Measurements from ENCODE around the gene PFN1. TPM values are rescaled to one million over a fixed set of nuclear protein-coding genes. Genes with fewer than 3 reads are reported as not detected.
"Not testable (repeated sequence)": the region's sequence is repeated elsewhere in the genome, so short reads cannot be mapped to it uniquely, and the experiment has no call there.

PFN1 gene
- total RNA-seq, 2 donors from 2014 or later: 806 to 1,230 TPM

GRCh38 chr17:4928881-4929280 is 19.4 kb downstream of the PFN1 start:
- Histone ChIP-seq H3K9me3 (no peaks in the 10 kb centered on the region), H3K27me3 (replicated peaks; ENCODE audit: insufficient read depth) (no peaks in the 10 kb centered on the region), H3K4me3 (no peak overlapping the region), H3K4me1 (ENCODE audit: control insufficient read depth in 1 of 2, low read depth in 2 of 2) (peaks cover 0 to 1% of the 10 kb centered on the region in 2 donors), H3K27ac (no peak overlapping the region), H3K36me3 (no peaks in the 10 kb centered on the region)
- TF ChIP-seq CTCF (IDR thresholded peaks at IDR 0.05): no peak
- DNase-seq (ENCODE audit: low spot score) (no peak), ATAC-seq (ENCODE audit: insufficient number of reproducible peaks, low FRiP score, low read depth) (no peak)

- not testable (repeated sequence) for H3K4me1 ChIP-seq (ENCODE audit: control insufficient read depth in 1 of 2, low read depth in 2 of 2); H3K27me3 ChIP-seq (replicated peaks; ENCODE audit: insufficient read depth); ATAC-seq (ENCODE audit: insufficient number of reproducible peaks, low FRiP score, low read depth); H3K27ac ChIP-seq; DNase-seq (ENCODE audit: low spot score); H3K36me3 ChIP-seq; H3K4me3 ChIP-seq; H3K9me3 ChIP-seq
Observed at GRCh38 chr17:4926577-4927335, 21.6 kb downstream of the PFN1 start.

- no peak for TF ChIP-seq CTCF (IDR thresholded peaks at IDR 0.05)
- Histone ChIP-seq H3K9me3 (no peaks in the 10 kb centered on the region), H3K27ac (no peak overlapping the region), H3K36me3 (no peaks in the 10 kb centered on the region), H3K4me3 (no peak overlapping the region), H3K27me3 (replicated peaks; ENCODE audit: insufficient read depth) (no peaks in the 10 kb centered on the region), H3K4me1 (ENCODE audit: control insufficient read depth in 1 of 2, low read depth in 2 of 2) (no peaks in the 10 kb centered on the region)
- DNase-seq (ENCODE audit: low spot score) (no peak), ATAC-seq (ENCODE audit: insufficient number of reproducible peaks, low FRiP score, low read depth) (no peak)
Observed at GRCh38 chr17:4921320-4921719, 27.0 kb downstream of the PFN1 start.

- Histone ChIP-seq H3K27me3 (replicated peaks; ENCODE audit: insufficient read depth) (no peaks in the 10 kb centered on the region), H3K4me3 (no peak overlapping the region), H3K36me3 (no peaks in the 10 kb centered on the region), H3K4me1 (ENCODE audit: control insufficient read depth in 1 of 2, low read depth in 2 of 2) (no peaks in the 10 kb centered on the region), H3K9me3 (no peaks in the 10 kb centered on the region), H3K27ac (no peak overlapping the region)
- DNase-seq (ENCODE audit: low spot score): no peak
- ATAC-seq (ENCODE audit: insufficient number of reproducible peaks, low FRiP score, low read depth): no peak
- no peak for TF ChIP-seq CTCF (IDR thresholded peaks at IDR 0.05)
Observed at GRCh38 chr17:4920351-4921048, 27.8 kb downstream of the PFN1 start.

- no peaks in the 10 kb centered on the region for H3K36me3 ChIP-seq
- no peaks in the 10 kb centered on the region for H3K27me3 ChIP-seq (replicated peaks; ENCODE audit: insufficient read depth)
- no peak overlapping the region for H3K27ac ChIP-seq
- H3K4me1 ChIP-seq (ENCODE audit: control insufficient read depth in 1 of 2, low read depth in 2 of 2): no peaks in the 10 kb centered on the region
- ATAC-seq (ENCODE audit: insufficient number of reproducible peaks, low FRiP score, low read depth): no peak
- TF ChIP-seq CTCF (IDR thresholded peaks at IDR 0.05): no peak
- H3K4me3 ChIP-seq: no peak overlapping the region
- no peak for DNase-seq (ENCODE audit: low spot score)
- H3K9me3 ChIP-seq: no peaks in the 10 kb centered on the region
Observed at GRCh38 chr17:4919511-4920047, 28.8 kb downstream of the PFN1 start.

GRCh38 chr17:4914551-4914950 is 33.8 kb downstream of the PFN1 start:
- not testable (repeated sequence) for H3K9me3 ChIP-seq; H3K27me3 ChIP-seq (replicated peaks; ENCODE audit: insufficient read depth); H3K36me3 ChIP-seq; H3K4me3 ChIP-seq; H3K4me1 ChIP-seq (ENCODE audit: control insufficient read depth in 1 of 2, low read depth in 2 of 2); ATAC-seq (ENCODE audit: insufficient number of reproducible peaks, low FRiP score, low read depth); DNase-seq (ENCODE audit: low spot score); H3K27ac ChIP-seq

Measured in thoracic aorta (tissue), 2 donors.